ENCODE measurements around the gene PHF24. TPM values are rescaled to one million over a fixed set of nuclear protein-coding genes. Genes with fewer than 3 reads are reported as not detected.
A peak's percentile ranks its signal among the peaks of the same experiment; 100 is the strongest.

Gene PHF24
- total RNA-seq, 4 donors from 2014 or later: 0.67 to 2.1 (median 1.4) TPM

GRCh38 chr9:34982361-34982760, 24.3 kb downstream of the PHF24 start:
- Histone ChIP-seq H3K9me3 (no peaks in the 10 kb centered on the region), H3K4me1 (no peaks in the 10 kb centered on the region), H3K27me3 (no peaks in the 10 kb centered on the region), H3K36me3 (no peaks in the 10 kb centered on the region), H3K4me3 (replicated peaks in 1 of 3) (no peak overlapping the region), H3K27ac (no peak overlapping the region)
- no peak for DNase-seq
- intact Hi-C loops (cut with DNase I): no loop called here
- WGBS, 2 donors: 71 to 77% methylated on average over 7 of the region's 7 CpGs
- TF ChIP-seq CTCF (IDR thresholded peaks at IDR 0.05) (no peak), POLR2A (IDR thresholded peaks at IDR 0.05) (no peak)

GRCh38 chr9:34983209-34983608, 25.1 kb downstream of the PHF24 start:
- no peak for DNase-seq
- no peaks in the 10 kb centered on the region for H3K36me3 ChIP-seq
- TF ChIP-seq POLR2A (IDR thresholded peaks at IDR 0.05) (no peak), CTCF (IDR thresholded peaks at IDR 0.05) (no peak)
- intact Hi-C loops (cut with DNase I): no loop called here
- no peak overlapping the region for H3K27ac ChIP-seq
- H3K9me3 ChIP-seq: no peaks in the 10 kb centered on the region
- H3K4me3 ChIP-seq (replicated peaks in 1 of 3): no peak overlapping the region
- peaks cover 0 to 1% of the 10 kb centered on the region in 2 donors for H3K4me1 ChIP-seq
- 89 to 95% methylated on average over 2 of the region's 2 CpGs for WGBS, 2 donors
- no peaks in the 10 kb centered on the region for H3K27me3 ChIP-seq

- Histone ChIP-seq H3K4me1 (peaks cover 6 to 7% of the 10 kb centered on the region in 2 donors), H3K9me3 (no peaks in the 10 kb centered on the region), H3K36me3 (no peaks in the 10 kb centered on the region), H3K27me3 (no peaks in the 10 kb centered on the region), H3K4me3 (replicated peaks in 1 of 3) (no peak overlapping the region), H3K27ac (no peak overlapping the region)
- TF ChIP-seq CTCF (IDR thresholded peaks at IDR 0.05) (no peak), POLR2A (IDR thresholded peaks at IDR 0.05) (no peak)
- intact Hi-C loops (cut with DNase I): no loop called here
- peak; percentile 25 to 29 for DNase-seq
- 0% methylated on average over 1 of the region's 1 CpG for WGBS, 2 donors
Measured at GRCh38 chr9:34984049-34984448, 26.0 kb downstream of the PHF24 start.

- H3K4me3 ChIP-seq (replicated peaks in 1 of 3): no peak overlapping the region
- H3K27me3 ChIP-seq: no peaks in the 10 kb centered on the region
- H3K9me3 ChIP-seq: no peaks in the 10 kb centered on the region
- peak; percentile 61 to 70 for DNase-seq
- TF ChIP-seq POLR2A (IDR thresholded peaks at IDR 0.05): no peak
- TF ChIP-seq CTCF (IDR thresholded peaks at IDR 0.05): peak; percentile 50 to 83 (median 62)
- intact Hi-C loops (cut with DNase I): loop anchor here (5.0 kb wide), 1 partner anchor 88 kb away; a partner anchor contains a TSS
- H3K4me1 ChIP-seq: peaks cover 9 to 11% of the 10 kb centered on the region in 2 donors
- H3K27ac ChIP-seq: no peak overlapping the region
- H3K36me3 ChIP-seq: no peaks in the 10 kb centered on the region
- 12 to 17% methylated on average over 7 of the region's 7 CpGs for WGBS, 2 donors
Measured at GRCh38 chr9:34985311-34985899, 27.3 kb downstream of the PHF24 start.

GRCh38 chr9:34986540-34987047, 28.5 kb downstream of the PHF24 start:
- TF ChIP-seq POLR2A (IDR thresholded peaks at IDR 0.05) (no peak), CTCF (IDR thresholded peaks at IDR 0.05) (no peak)
- no peaks in the 10 kb centered on the region for H3K9me3 ChIP-seq
- peaks cover 18 to 20% of the 10 kb centered on the region in 2 donors for H3K4me1 ChIP-seq
- H3K4me3 ChIP-seq (replicated peaks in 1 of 3): no peak overlapping the region
- WGBS, 2 donors: 51 to 56% methylated on average over 9 of the region's 9 CpGs
- intact Hi-C loops (cut with DNase I): loop anchor here (5.0 kb wide), 1 partner anchor 89 kb away; a partner anchor contains a TSS
- DNase-seq: no peak
- no peaks in the 10 kb centered on the region for H3K36me3 ChIP-seq
- H3K27ac ChIP-seq: no peak overlapping the region
- no peaks in the 10 kb centered on the region for H3K27me3 ChIP-seq
